Liver (tissue), 3 donors: Measurements from ENCODE around the gene GLIS1.

Experiments
- CTCF ChIP-seq: fragments of 150-350 bp; IDR thresholded peaks from 2 replicates; pipeline ENCODE4 v1.5.1; 2017; ENCODE audit warnings: improper control_type of control experiment, low read depth, low read length; ENCODE audit not compliant: missing input control
- EGR1 ChIP-seq, 2 donors: IDR thresholded peaks; 2 replicates each; pipeline ENCODE4 v1.6.1; 2016 to 2018; ENCODE audit warnings: antibody characterized with exemption in 2 of 2, low read depth in 2 of 2
- GABPA ChIP-seq, 2 donors: IDR thresholded peaks in 1 of 2; conservative IDR thresholded peaks in 1 of 2; 2 replicates each; pipeline ENCODE4 v1.6.1; 2016; ENCODE audit warnings: antibody characterized with exemption in 2 of 2, mild to moderate bottlenecking in 1 of 2, moderate library complexity in 1 of 2
- HNF4G ChIP-seq: IDR thresholded peaks from 2 replicates; pipeline ENCODE4 v1.6.1; 2016; ENCODE audit warnings: antibody characterized with exemption
- MAX ChIP-seq: IDR thresholded peaks from 2 replicates; pipeline ENCODE4 v1.6.1; 2016; ENCODE audit warnings: antibody characterized with exemption
- RAD21 ChIP-seq, 2 donors: IDR thresholded peaks; 2 replicates each; pipeline ENCODE4 v1.6.1; 2016; ENCODE audit warnings: antibody characterized with exemption in 2 of 2, mild to moderate bottlenecking in 2 of 2
- RXRA ChIP-seq, 2 donors: IDR thresholded peaks; 2 replicates each; pipeline ENCODE4 v1.6.1; 2017 to 2018; ENCODE audit warnings: antibody characterized with exemption in 2 of 2, mild to moderate bottlenecking in 1 of 2
- TAF1 ChIP-seq: conservative IDR thresholded peaks from 2 replicates; pipeline ENCODE4 v1.6.1; 2016; ENCODE audit warnings: antibody characterized with exemption, mild to moderate bottlenecking
- YY1 ChIP-seq: IDR thresholded peaks from 2 replicates; pipeline ENCODE4 v1.6.1; 2016; ENCODE audit warnings: antibody characterized with exemption, mild to moderate bottlenecking
- ZBTB33 ChIP-seq: IDR thresholded peaks from 2 replicates; pipeline ENCODE4 v1.6.1; 2016; ENCODE audit warnings: antibody characterized with exemption
- donor health status: healthy.
- donor health status: healthy.

GRCh38 chr1:53582211-53583020, 156.5 kb downstream of the GLIS1 start:
- TF ChIP-seq CTCF (no peak), HNF4G (no peak), EGR1 (IDR thresholded peaks at IDR 0.05; ENCODE audit: low read depth in 2 of 2) (no peak), RXRA (IDR thresholded peaks at IDR 0.05) (no peak), YY1 (no peak), GABPA (IDR thresholded peaks at IDR 0.05 in 1 of 2, conservative IDR thresholded peaks at IDR 0.05 in 1 of 2) (no peak), MAX (no peak), ZBTB33 (no peak), RAD21 (IDR thresholded peaks at IDR 0.05) (no peak), TAF1 (no peak)
